ENCODE results near the gene RPL31. TPM values are rescaled to one million over a fixed set of nuclear protein-coding genes. Genes with fewer than 3 reads are reported as not detected.
"Not testable (repeated sequence)": the region's sequence is repeated elsewhere in the genome, so short reads cannot be mapped to it uniquely, and the experiment has no call there.

RPL31 gene
- total RNA-seq, 4 donors from 2014 or later, result 1,010 to 1,120 (median 1,024) TPM

DNA sequence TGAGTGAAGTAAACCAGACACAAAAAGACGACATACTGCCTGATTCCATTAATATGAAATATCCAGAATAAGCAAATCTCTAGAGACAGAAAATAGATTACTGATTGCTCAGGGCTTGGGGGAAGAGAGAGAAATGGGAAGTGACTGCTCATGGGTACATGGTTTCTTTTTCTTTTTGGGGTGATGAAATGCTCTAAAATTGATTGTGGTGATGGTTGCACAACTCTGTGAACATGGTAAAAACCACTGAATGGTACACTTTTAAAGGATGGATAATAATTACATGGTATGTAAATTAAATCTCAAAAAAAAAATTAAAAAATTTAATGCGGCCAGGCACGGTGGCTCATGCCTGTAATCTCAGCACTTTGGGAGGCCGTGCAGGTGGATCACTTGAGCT, 39.3 kb downstream of the RPL31 start:
- Histone ChIP-seq H3K36me3 (peaks cover 0 to 50% (median 0%) of the 10 kb centered on the region in 3 donors), H3K4me3 (no peak overlapping the region), H3K27ac (no peak overlapping the region), H3K4me1 (no peaks in the 10 kb centered on the region), H3K9me3 (no peaks in the 10 kb centered on the region), H3K27me3 (no peaks in the 10 kb centered on the region)
- DNase-seq (ENCODE audit: low spot score in 2 of 2), result no peak
- WGBS, 2 donors, result 77 to 79% methylated on average over 4 of the region's 4 CpGs
- TF ChIP-seq POLR2A (IDR thresholded peaks at IDR 0.05) (no peak), EP300 (IDR thresholded peaks at IDR 0.05) (peak in 1 of 2 donors; percentile 39), CTCF (IDR thresholded peaks at IDR 0.05) (no peak)

GRCh38 chr2:101045330-101045729, 43.2 kb downstream of the RPL31 start:
- Histone ChIP-seq H3K36me3 (peaks cover 0 to 39% (median 0%) of the 10 kb centered on the region in 3 donors), H3K27me3 (no peaks in the 10 kb centered on the region), H3K4me3 (no peak overlapping the region), H3K27ac (no peak overlapping the region), H3K9me3 (no peaks in the 10 kb centered on the region), H3K4me1 (peaks cover 0 to 14% (median 3%) of the 10 kb centered on the region in 4 donors)
- TF ChIP-seq CTCF (IDR thresholded peaks at IDR 0.05), result no peak
- no peak for TF ChIP-seq EP300 (IDR thresholded peaks at IDR 0.05)
- TF ChIP-seq POLR2A (IDR thresholded peaks at IDR 0.05), result no peak
- 95 to 99% methylated on average over 10 of the region's 10 CpGs for WGBS, 2 donors
- DNase-seq (ENCODE audit: low spot score in 2 of 2), result no peak

DNA sequence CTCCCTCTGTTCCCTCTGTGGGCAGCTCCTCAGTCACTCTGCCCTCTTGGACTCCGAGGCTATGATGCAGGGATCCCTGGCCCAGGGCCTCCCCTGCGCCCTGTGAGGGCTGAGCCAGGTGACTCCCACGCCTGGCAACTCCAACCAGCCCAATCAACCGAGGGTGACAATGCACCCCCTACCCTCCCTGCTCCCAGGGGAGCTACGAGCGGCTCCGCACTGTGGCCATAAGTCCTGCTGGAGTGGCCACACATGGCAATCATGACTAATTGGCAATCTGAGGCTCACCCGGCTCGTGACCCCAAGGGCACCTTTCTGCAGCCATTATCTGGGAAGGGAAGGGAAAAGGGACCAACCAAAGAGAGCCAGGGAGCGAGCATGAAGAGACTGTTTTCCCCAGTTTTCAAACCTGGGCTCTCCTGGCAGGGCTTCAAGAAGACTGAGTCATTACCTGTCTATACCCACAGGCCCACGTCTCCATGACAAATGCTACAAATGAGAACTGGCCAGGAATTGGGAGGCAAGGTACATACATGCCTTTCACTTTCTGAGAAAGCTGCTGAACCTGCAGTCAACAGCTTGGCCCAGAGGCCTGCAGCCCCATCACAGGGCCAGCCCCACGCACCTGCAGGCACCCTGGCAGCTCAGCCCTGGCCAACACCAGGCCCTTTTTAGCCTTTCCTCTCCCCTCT, 45.1 kb downstream of the RPL31 start:
- no peak for TF ChIP-seq EP300 (IDR thresholded peaks at IDR 0.05)
- no peak for TF ChIP-seq POLR2A (IDR thresholded peaks at IDR 0.05)
- no peak for TF ChIP-seq CTCF (IDR thresholded peaks at IDR 0.05)
- H3K36me3 ChIP-seq, result peaks cover 0 to 42% (median 0%) of the 10 kb centered on the region in 3 donors
- H3K4me1 ChIP-seq, result peaks cover 0 to 14% (median 3%) of the 10 kb centered on the region in 4 donors
- WGBS, 2 donors, result 59 to 71% methylated on average over 12 of the region's 12 CpGs
- no peak overlapping the region for H3K27ac ChIP-seq
- no peak for DNase-seq (ENCODE audit: low spot score in 2 of 2)
- no peaks in the 10 kb centered on the region for H3K9me3 ChIP-seq
- H3K27me3 ChIP-seq, result no peaks in the 10 kb centered on the region
- H3K4me3 ChIP-seq, result no peak overlapping the region

GRCh38 chr2:101047774-101048173, 45.7 kb downstream of the RPL31 start:
- no peak overlapping the region for H3K27ac ChIP-seq
- no peak overlapping the region for H3K4me3 ChIP-seq
- 54 to 70% methylated on average over 6 of the region's 6 CpGs for WGBS, 2 donors
- DNase-seq (ENCODE audit: low spot score in 2 of 2), result peak in 1 of 2 donors; percentile 18
- TF ChIP-seq CTCF (IDR thresholded peaks at IDR 0.05), result no peak
- TF ChIP-seq POLR2A (IDR thresholded peaks at IDR 0.05), result no peak
- no peak for TF ChIP-seq EP300 (IDR thresholded peaks at IDR 0.05)
- no peaks in the 10 kb centered on the region for H3K9me3 ChIP-seq
- H3K36me3 ChIP-seq, result peaks cover 0 to 43% (median 0%) of the 10 kb centered on the region in 3 donors
- H3K4me1 ChIP-seq, result peaks cover 0 to 14% (median 3%) of the 10 kb centered on the region in 4 donors
- no peaks in the 10 kb centered on the region for H3K27me3 ChIP-seq

GRCh38 chr2:101048756-101049155, 46.7 kb downstream of the RPL31 start:
- TF ChIP-seq POLR2A (IDR thresholded peaks at IDR 0.05) (no peak), EP300 (IDR thresholded peaks at IDR 0.05) (no peak), CTCF (IDR thresholded peaks at IDR 0.05) (no peak)
- H3K9me3 ChIP-seq, result no peaks in the 10 kb centered on the region
- 98 to 100% methylated on average over 3 of the region's 3 CpGs for WGBS, 2 donors
- H3K4me3 ChIP-seq, result no peak overlapping the region
- H3K4me1 ChIP-seq, result peaks cover 0 to 14% (median 3%) of the 10 kb centered on the region in 4 donors
- H3K27me3 ChIP-seq, result no peaks in the 10 kb centered on the region
- peaks cover 0 to 52% (median 0%) of the 10 kb centered on the region in 3 donors for H3K36me3 ChIP-seq
- DNase-seq (ENCODE audit: low spot score in 2 of 2), result no peak
- no peak overlapping the region for H3K27ac ChIP-seq

GRCh38 chr2:101050886-101051285, 48.8 kb downstream of the RPL31 start:
- not testable (repeated sequence) for H3K27me3 ChIP-seq; DNase-seq (ENCODE audit: low spot score in 2 of 2); H3K27ac ChIP-seq; H3K4me3 ChIP-seq; H3K9me3 ChIP-seq
- Histone ChIP-seq H3K4me1 (peaks cover 0 to 14% (median 3%) of the 10 kb centered on the region in 4 donors), H3K36me3 (peaks cover 0 to 56% (median 0%) of the 10 kb centered on the region in 3 donors)
- WGBS, 2 donors, result 96 to 97% methylated on average over 6 of the region's 6 CpGs
